HEK293T (cell line): ENCODE results near the gene LMTK2.

ENCODE experiments used
- CTCF ChIA-PET: fragments of 350-600 bp; formaldehyde crosslinking; extraction: SDS; loops from one replicate; lab custom pipeline; 2021; ENCODE audit warnings: antibody characterized with exemption, inconsistent platforms; lab: Yijun Ruan, JAX
- POLR2A ChIA-PET: fragments of 350-600 bp; formaldehyde crosslinking; extraction: SDS; loops from one replicate; lab custom pipeline; 2020; ENCODE audit warnings: antibody characterized with exemption, inconsistent platforms; lab: Yijun Ruan, JAX
- DNase-seq: peaks from one replicate; pipeline ENCODE4 v3.0.0; 2012; ENCODE audit warnings: mixed read lengths; ENCODE audit errors: extremely low spot score
- ARNT ChIP-seq: fragments of 450-650 bp; IDR thresholded peaks from 2 replicates; pipeline ENCODE4 v1.6.1; 2017; ENCODE audit warnings: mild to moderate bottlenecking
- BHLHE40 ChIP-seq: fragments of 450-650 bp; IDR thresholded peaks from 2 replicates; pipeline ENCODE4 v1.6.1; 2016; ENCODE audit warnings: mild to moderate bottlenecking, moderate library complexity, borderline replicate concordance
- CTBP1 ChIP-seq: fragments of 450-650 bp; IDR thresholded peaks from 2 replicates; pipeline ENCODE4 v1.6.1; 2016; ENCODE audit warnings: borderline replicate concordance
- ELF4 ChIP-seq: fragments of 450-650 bp; IDR thresholded peaks from 2 replicates; pipeline ENCODE4 v1.6.1; 2017; ENCODE audit warnings: antibody characterized with exemption
- FOXA1 ChIP-seq: fragments of 450-650 bp; IDR thresholded peaks from 2 replicates; pipeline ENCODE4 v1.6.1; 2016; ENCODE audit warnings: mild to moderate bottlenecking
- FOXK2 ChIP-seq: fragments of 450-650 bp; IDR thresholded peaks from 2 replicates; pipeline ENCODE4 v1.6.1; 2016; ENCODE audit warnings: mild to moderate bottlenecking
- FOXM1 ChIP-seq: fragments of 450-650 bp; IDR thresholded peaks from 2 replicates; pipeline ENCODE4 v1.6.1; 2017; ENCODE audit warnings: mild to moderate bottlenecking, borderline replicate concordance
- HDGF ChIP-seq: fragments of 450-650 bp; IDR thresholded peaks from 2 replicates; pipeline ENCODE4 v1.6.1; 2017; ENCODE audit warnings: antibody characterized with exemption, borderline replicate concordance
- L3MBTL2 ChIP-seq: fragments of 450-650 bp; conservative IDR thresholded peaks from 2 replicates; pipeline ENCODE4 v1.6.1; 2016; ENCODE audit warnings: mild to moderate bottlenecking
- LEF1 ChIP-seq: fragments of 450-650 bp; IDR thresholded peaks from 2 replicates; pipeline ENCODE4 v1.6.1; 2017; ENCODE audit warnings: mild to moderate bottlenecking, borderline replicate concordance
- NFRKB ChIP-seq: fragments of 450-650 bp; IDR thresholded peaks from 2 replicates; pipeline ENCODE4 v1.6.1; 2016; ENCODE audit warnings: mild to moderate bottlenecking, moderate library complexity
- SP1 ChIP-seq: fragments of 450-650 bp; IDR thresholded peaks from 2 replicates; pipeline ENCODE4 v1.6.1; 2017
- SUZ12 ChIP-seq: fragments of 450-650 bp; IDR thresholded peaks from 2 replicates; pipeline ENCODE4 v1.6.1; 2016; ENCODE audit warnings: mild to moderate bottlenecking
- TARDBP ChIP-seq: fragments of 450-650 bp; IDR thresholded peaks from 2 replicates; pipeline ENCODE4 v1.6.1; 2016
- ZNF384 ChIP-seq: fragments of 450-650 bp; IDR thresholded peaks from 2 replicates; pipeline ENCODE4 v1.6.1; 2016
- TF ChIP-seq, protein P1 (sequence below): fragments of 450-650 bp; IDR thresholded peaks from 2 replicates; pipeline ENCODE4 v1.6.1; 2016

The LMTK2 gene

DNA sequence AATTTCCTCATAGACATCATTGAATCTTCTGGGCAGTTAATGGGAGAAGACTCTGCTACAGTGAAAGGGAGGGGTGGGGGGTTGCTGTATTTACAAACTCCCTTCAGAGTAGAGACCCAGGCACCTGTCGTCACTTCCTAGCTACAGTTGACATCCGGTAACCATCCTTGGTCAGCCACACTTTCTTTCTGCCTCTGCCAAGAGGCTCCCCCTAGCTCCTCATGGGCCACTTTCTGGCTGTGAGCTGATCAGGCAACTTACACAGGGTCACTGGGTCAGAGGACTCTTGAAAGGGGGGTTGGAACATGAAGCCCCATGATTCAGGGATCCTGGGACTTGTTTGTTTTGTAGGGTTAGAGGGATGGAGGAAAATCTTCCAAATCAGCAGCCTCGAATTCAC is 144.1 kb downstream of the LMTK2 start:
- POLR2A ChIA-PET: no interaction called here
- TF ChIP-seq SUZ12 (no peak), FOXK2 (no peak), CTBP1 (no peak), TARDBP (no peak)
- TF ChIP-seq, protein P1, sequence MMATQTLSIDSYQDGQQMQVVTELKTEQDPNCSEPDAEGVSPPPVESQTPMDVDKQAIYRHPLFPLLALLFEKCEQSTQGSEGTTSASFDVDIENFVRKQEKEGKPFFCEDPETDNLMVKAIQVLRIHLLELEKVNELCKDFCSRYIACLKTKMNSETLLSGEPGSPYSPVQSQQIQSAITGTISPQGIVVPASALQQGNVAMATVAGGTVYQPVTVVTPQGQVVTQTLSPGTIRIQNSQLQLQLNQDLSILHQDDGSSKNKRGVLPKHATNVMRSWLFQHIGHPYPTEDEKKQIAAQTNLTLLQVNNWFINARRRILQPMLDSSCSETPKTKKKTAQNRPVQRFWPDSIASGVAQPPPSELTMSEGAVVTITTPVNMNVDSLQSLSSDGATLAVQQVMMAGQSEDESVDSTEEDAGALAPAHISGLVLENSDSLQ: no peak
- CTCF ChIA-PET: no interaction called here
- no peak for DNase-seq

DNA sequence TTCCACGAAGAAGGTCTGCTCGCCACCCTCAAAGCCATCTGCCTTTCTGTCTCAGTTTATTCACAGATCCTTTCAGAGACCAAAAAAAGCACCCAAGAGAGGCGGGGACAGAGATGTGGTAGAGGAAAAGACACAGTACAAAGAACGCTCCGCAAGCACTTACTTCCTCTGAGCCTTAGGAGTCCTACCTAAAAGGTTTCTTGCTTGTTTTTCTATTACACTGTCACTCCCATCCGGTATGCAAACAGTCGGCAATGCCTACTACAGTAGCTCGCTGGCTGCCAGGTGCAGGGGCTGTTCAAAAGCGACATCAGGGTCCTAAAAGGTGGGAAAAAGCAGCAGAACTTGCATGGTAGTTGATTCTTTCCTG is 144.6 kb downstream of the LMTK2 start:
- no peak for TF ChIP-seq FOXA1
- DNase-seq: no peak
- CTCF ChIA-PET: no interaction called here
- POLR2A ChIA-PET: no interaction called here

DNA sequence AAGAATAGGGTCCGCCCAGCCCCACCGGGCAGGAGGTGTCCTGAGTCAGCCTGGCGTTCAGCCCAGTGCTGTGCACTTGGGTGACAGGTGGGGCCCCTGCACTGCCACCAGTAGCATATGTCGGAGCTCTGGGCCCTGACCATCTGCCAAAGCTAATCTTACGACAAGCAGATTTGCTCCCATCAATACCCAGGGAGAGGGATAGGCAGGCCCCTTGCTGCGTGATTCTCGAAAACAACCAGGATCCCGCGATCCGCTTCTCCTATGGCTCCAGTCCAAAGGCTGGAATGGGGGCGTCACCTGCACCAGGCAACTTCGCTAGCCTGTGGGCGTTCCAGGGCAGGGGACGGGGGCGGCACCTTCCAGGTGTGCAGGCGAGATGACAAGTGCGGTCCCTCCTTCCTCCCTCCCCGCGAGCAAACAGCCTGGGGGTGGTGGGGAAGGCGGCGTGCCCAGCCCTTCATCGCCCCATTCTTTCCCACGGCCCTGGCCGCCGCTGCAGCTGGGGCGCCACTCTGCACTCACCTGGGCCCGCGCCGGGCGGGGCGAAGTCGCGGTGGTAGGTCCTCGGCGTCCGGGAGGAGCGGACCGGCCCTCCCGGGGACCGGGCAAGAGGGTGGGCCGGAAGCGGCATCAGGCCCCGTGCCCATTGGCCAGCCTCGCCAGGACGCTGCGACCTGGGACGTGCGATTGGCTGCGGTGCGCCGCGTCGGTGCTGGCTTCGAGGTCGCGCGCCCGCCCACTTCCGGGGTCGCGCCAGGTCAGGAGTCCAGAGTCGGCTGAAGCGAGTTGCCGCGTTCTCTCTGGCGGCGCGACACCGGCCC is 145.2 kb downstream of the LMTK2 start, which contains the start of gene TECPR1:
Gene TECPR1 (minus strand): TSS at position 632 of the 824 bp plus-strand sequence. CDS start 6,086 bp downstream, outside the sequence.
- ChIA-PET POLR2A (no interaction called here), CTCF (no interaction called here)
- TF ChIP-seq ELF4 (peak; percentile 89), ZNF384 (no peak)
- DNase-seq: peak; percentile 98

DNA sequence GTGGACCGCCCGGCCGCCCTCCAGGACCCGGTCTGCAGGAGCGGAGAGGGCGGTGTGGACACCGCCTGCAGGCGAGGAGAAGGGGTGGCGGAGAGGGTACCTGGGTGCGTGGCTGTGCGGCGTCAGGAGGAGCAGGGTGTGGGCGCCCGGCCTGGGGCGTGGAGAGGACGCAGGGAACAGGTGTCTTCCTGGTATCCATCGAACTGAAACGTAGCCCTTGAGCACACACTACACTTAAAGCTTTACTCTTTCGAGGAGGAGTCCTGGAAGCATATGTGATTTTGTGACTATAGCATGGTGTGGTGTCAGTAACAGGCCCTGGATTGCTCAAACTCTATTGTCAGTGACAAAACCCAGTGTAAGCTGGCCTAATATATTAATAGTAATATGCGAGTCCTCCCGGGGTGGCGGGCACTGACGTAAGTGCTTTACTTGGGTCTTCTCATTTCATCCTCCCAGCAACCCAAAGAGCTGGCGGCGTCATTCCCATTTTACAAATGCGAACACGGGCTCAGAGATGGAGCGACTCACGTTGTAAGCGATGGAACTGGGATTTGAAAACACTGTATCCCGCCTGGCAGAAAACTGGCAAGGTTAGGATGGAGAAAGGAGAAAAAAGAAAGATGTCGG is 145.9 kb downstream of the LMTK2 start:
- POLR2A ChIA-PET: no interaction called here
- no peak for DNase-seq
- CTCF ChIA-PET: no interaction called here
- TF ChIP-seq L3MBTL2 (peak; percentile 29; the same call in 1 of the 2 replicates), FOXA1 (no peak), LEF1 (no peak), TARDBP (no peak)

DNA sequence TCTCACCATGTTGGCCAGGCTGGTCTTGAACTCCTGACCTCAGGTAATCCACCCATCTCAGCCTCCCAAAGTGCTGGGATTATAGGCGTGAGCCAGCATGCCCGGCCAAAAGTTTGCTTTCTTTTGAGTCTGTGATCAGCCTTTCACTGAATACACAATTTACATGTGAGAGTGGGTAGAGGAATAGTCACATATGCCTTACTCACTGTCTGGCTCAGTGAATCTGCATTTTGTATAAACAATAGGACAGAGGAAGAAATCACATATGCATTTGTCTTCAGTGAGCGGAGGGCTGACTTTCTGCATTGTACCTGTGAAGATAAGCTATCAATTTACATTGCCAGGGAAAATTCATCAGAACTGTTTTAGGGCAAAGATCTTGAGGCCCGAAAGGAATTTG is 147.9 kb downstream of the LMTK2 start:
- ChIA-PET POLR2A (no interaction called here), CTCF (no interaction called here)
- DNase-seq: no peak
- TF ChIP-seq TARDBP: no peak
- no peak for TF ChIP-seq BHLHE40
- TF ChIP-seq NFRKB: no peak
- no peak for TF ChIP-seq L3MBTL2
- TF ChIP-seq ARNT: no peak
- TF ChIP-seq HDGF: no peak

DNA sequence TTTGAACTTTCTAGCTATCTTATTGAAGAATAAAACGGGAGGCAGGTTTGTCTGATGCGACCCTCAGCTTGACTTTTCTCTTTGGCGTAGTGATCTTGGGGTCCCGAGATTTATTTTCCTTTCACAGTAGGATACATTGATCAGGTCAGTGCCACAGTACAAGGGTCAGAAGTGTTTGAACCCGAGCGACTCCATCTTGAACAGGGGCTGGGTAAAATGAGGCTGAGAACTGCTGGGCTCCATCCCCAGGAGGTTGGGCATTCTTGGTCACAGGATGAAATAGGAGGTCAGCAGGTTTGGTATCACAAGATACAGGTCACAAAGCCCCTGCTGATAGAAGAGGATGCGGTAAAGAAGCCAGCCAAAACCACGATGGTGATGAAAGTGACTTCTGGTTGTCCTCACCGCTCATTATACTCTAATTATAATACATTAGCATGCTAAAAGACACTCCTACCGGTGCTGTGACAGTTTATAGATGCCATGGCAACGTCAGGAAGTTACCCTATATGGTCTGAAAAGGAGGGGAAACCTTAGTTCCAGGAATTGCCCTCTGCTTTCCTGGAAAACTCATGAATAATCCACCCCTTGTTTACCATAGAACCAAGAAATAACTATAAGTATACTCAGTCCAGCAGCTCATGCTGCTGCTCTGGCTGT is 148.4 kb downstream of the LMTK2 start:
- ChIA-PET POLR2A (no interaction called here), CTCF (no interaction called here)
- DNase-seq: no peak
- TF ChIP-seq ARNT: no peak
- TF ChIP-seq LEF1: no peak
- TF ChIP-seq NFRKB: no peak
- TF ChIP-seq ZNF384: no peak
- no peak for TF ChIP-seq ELF4
- no peak for TF ChIP-seq FOXK2
- TF ChIP-seq SUZ12: no peak
- TF ChIP-seq L3MBTL2: no peak
- no peak for TF ChIP-seq SP1
- no peak for TF ChIP-seq CTBP1
- no peak for TF ChIP-seq FOXM1
- no peak for TF ChIP-seq HDGF
- TF ChIP-seq BHLHE40: no peak
- TF ChIP-seq TARDBP: no peak
- TF ChIP-seq, protein P1: no peak
- TF ChIP-seq FOXA1: no peak

DNA sequence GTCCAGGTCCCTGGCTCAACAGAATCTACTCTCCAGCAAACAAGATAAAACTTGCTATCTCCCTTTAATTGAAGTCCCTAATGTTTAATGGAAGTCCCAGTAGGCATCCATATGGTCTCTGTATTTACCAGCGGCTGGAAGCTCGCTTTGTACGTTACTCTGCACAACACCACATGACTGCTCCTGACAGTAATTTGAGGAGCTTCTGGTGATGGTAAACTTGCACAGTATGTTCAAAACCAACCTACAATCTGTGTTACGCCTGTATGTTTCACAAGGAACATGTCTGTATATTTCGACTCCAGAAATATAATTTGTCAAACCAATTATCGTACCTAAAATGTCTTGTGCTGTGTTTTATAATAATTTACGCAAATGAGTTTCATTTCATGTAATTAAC is 149.8 kb downstream of the LMTK2 start:
- no peak for DNase-seq
- CTCF ChIA-PET: no interaction called here
- TF ChIP-seq NFRKB: no peak
- TF ChIP-seq CTBP1: no peak
- TF ChIP-seq FOXA1: no peak
- TF ChIP-seq ELF4: no peak
- TF ChIP-seq L3MBTL2: no peak
- TF ChIP-seq LEF1: no peak
- no peak for TF ChIP-seq SUZ12
- TF ChIP-seq FOXM1: no peak
- TF ChIP-seq, protein P1: no peak
- no peak for TF ChIP-seq BHLHE40
- TF ChIP-seq HDGF: no peak
- POLR2A ChIA-PET: no interaction called here
